ENCODE results near the gene CLPTM1L.

- TF ChIP-seq POU5F1 (IDR thresholded peaks at IDR 0.05; ENCODE audit: borderline replicate concordance, low read depth, low read length, partially characterized antibody) (no peak), ZBTB2 (IDR thresholded peaks at IDR 0.05) (no peak), KDM4B (IDR thresholded peaks at IDR 0.05; ENCODE audit: borderline replicate concordance in 2 of 2, low read depth in 1 of 2) (no peak), POLR2AphosphoS5 (IDR thresholded peaks at IDR 0.05; ENCODE audit: control insufficient read depth, insufficient read depth, low read depth, low read length) (no peak), MEIS2 (IDR thresholded peaks at IDR 0.05; ENCODE audit: partially characterized antibody) (no peak), PRPF4 (IDR thresholded peaks at IDR 0.05; ENCODE audit: insufficient read depth, low read depth, low read length, poor library complexity, severe bottlenecking) (no peak), BRD9 (IDR thresholded peaks at IDR 0.05; ENCODE audit: low read depth, partially characterized antibody) (no peak), FOXO4 (CRISPR knock-in tag; IDR thresholded peaks at IDR 0.05) (no peak), MECOM (CRISPR knock-in tag; IDR thresholded peaks at IDR 0.05) (no peak), POLR2A (conservative IDR thresholded peaks at IDR 0.05) (no peak), CTCF (IDR thresholded peaks at IDR 0.05 in 2 of 3, conservative IDR thresholded peaks at IDR 0.05 in 1 of 3; ENCODE audit: insufficient read depth in 2 of 3, low read depth in 1 of 3, low read length in 3 of 3) (no peak), SIX5 (IDR thresholded peaks at IDR 0.05; ENCODE audit: borderline replicate concordance in 1 of 2, insufficient read depth in 1 of 2, low read depth in 1 of 2, low read length in 2 of 2) (no peak)
Observed at GRCh38 chr5:1278656-1279442, 66.0 kb downstream of the CLPTM1L start.

Data from K562 (cell line).